ENCODE results near the gene ZBTB20.

- no peak for TF ChIP-seq CTCF (IDR thresholded peaks at IDR 0.05)
- TF ChIP-seq EP300 (IDR thresholded peaks at IDR 0.05), result no peak
These were observed 680.8 kb downstream of the ZBTB20 start for GRCh38 chr3:114466251-114466650.
